Measurements from ENCODE around the gene KYNU.

KYNU gene

DNA sequence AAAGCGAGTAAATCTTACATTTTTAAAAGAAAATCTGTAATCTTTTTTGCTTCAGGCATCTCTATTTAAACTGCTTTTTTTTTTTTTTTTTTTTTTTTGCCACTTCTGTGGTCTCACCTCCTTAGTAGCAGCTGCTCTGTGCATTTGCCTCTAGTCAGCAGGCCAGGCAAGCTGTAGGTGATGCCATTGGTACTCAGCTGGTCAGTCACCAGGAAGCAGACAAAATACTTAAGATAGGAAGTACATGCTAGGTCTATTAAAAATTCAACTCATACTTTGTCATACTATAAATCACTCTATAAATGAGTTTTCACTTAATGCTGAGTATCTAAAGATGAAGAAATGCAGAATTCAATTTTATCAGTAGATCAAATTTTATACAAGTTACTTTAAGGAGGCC, 83.7 kb downstream of the KYNU start:
- DNase-seq (ENCODE audit: low read depth in 2 of 2), result no peak

- DNase-seq (ENCODE audit: low read depth in 2 of 2), result no peak
Observed at GRCh38 chr2:142965443-142965842, 88.0 kb downstream of the KYNU start.

GRCh38 chr2:142966284-142966683, 88.8 kb downstream of the KYNU start:
- DNase-seq (ENCODE audit: low read depth in 2 of 2), result no peak

DNA sequence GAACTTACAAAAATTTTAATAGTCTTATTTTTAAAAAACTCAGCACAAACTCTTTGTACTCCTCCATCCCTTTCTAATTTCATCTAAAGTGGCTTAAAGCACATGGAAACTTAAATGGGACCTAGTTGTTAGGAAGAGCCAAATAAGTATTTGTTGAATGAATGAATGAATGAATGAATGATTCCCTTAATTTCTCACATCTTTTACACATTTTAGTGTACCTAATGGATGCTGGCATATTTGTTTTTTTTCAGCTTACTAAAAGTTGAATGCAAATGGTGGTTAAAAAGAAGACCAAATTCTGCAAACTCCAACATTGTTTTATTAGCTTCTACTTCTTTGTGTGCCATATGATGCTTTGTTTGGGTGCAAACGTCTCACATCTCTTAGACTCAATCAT, 89.6 kb downstream of the KYNU start:
- no peak for DNase-seq (ENCODE audit: low read depth in 2 of 2)

- DNase-seq (ENCODE audit: low read depth in 2 of 2), result no peak
Observed at GRCh38 chr2:142973160-142973821, 95.8 kb downstream of the KYNU start.

DNA sequence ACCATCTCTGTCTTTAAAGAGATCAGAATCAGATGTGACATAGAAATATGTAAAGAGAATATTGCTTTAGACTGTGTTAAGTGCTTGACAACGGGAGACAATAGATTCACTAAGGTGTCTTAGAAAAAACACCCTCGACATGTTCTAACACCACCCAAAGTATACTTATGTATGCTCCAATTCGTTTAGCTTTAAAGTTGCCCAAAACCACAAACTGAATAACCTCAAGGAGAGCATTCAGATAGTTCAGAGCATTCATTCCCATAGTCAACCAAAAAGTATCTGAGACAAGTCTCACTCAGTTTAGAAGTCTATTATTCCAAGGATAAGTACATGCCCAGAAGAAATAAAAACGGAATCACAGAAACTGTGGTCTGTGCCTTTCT, 96.4 kb downstream of the KYNU start:
- no peak for DNase-seq (ENCODE audit: low read depth in 2 of 2)

GRCh38 chr2:142974288-142975024, 97.0 kb downstream of the KYNU start:
- no peak for DNase-seq (ENCODE audit: low read depth in 2 of 2)

GRCh38 chr2:142975239-142975638, 97.8 kb downstream of the KYNU start:
- DNase-seq (ENCODE audit: low read depth in 2 of 2), result no peak

DNA sequence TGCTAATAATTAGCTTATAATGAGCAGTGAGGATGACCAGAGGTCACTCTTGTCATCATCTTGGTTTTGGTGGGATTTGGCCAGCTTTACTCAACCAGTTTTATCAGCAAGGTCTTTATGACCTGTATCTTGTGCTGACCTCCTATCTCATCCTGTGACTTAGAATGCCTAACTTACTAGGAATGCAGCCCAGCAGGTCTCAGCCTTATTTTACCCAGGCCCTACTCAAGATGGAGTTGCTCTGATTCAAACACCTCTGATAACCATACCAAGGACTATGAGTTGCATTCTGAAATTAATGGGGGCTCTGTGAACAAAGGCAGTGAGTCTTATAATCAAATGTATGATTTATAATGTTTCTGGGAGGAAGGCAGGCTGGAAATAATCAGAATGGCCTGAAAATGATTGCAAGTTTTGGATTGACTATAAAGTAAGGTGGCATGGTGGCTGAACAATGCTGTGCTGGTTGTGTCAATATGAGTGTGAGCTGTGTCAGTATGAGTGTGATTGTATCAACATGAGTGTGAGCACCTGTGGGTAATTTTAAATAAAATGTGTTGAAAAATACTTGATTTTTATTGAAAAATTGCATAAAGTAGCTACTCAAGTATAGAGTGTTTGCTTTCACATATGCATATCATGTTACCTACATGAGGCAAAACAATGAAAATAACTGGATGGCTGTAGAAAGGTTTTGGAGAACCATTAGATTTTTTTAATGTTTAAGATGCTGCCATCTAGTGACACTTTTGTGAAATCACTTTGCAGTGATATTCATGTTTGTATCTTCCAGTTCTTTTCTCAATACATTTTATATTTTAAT, 103.0 kb downstream of the KYNU start:
- DNase-seq (ENCODE audit: low read depth in 2 of 2), result no peak

- no peak for DNase-seq (ENCODE audit: low read depth in 2 of 2)
Observed at GRCh38 chr2:142981069-142981378, 103.6 kb downstream of the KYNU start.

DNA sequence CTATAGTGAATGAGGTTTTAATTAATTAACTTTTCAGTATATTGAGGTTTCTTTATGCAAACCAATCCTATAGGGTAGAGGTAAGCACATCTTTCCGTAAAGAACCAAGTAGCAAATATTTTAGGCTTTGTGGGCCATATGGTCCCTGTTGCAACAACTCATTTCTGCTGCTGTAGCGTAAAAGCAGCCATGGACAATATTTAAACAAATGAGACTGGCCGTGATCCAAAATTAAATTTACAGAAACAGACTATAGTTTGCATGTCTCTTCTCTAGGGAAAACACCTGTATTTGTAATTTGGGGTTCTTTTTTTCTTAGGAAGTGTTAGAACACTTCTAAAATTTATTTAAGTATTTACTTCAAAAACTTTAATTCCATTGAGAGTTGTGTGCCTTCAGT, 104.3 kb downstream of the KYNU start:
- no peak for DNase-seq (ENCODE audit: low read depth in 2 of 2)

DNA sequence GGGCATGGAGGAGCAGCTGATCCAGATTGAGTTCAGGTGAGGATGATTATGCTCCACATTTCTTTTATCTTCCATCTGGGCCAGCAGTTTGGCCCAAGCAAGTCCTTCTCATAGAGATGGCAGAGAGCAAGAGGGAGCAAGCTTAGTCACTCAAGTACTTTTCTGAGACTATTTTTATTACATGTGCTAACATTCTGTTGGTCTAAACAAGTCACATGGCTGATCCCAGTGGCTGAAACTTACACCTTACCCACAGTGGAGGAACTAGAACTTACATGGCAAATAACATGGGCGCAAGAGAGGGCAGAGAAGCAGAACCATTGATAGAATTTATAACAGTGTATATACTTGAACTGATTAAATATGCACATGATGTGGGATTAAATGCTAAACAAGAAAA, 105.7 kb downstream of the KYNU start:
- no peak for DNase-seq (ENCODE audit: low read depth in 2 of 2)

- no peak for DNase-seq (ENCODE audit: low read depth in 2 of 2)
Observed at GRCh38 chr2:142984657-142985056, 107.2 kb downstream of the KYNU start.

DNA sequence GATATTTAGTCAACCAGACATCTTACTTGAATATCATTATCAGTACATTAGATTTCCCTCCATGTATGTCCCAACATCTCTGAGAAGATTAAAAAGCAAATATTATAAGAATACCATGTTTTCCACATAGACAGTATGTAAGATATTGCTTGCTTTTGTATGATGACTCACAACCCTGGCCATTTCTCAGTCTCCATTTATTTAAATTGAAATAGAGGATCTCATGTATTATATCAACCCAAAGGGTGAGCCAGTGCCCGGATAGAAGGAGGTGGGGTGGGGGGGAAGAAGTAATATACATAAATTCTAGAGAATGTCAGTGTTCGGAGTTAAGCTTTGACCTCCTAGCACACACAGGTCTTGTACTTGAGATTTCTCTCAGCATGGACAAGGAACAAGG, 109.6 kb downstream of the KYNU start:
- DNase-seq (ENCODE audit: low read depth in 2 of 2), result no peak

DNA sequence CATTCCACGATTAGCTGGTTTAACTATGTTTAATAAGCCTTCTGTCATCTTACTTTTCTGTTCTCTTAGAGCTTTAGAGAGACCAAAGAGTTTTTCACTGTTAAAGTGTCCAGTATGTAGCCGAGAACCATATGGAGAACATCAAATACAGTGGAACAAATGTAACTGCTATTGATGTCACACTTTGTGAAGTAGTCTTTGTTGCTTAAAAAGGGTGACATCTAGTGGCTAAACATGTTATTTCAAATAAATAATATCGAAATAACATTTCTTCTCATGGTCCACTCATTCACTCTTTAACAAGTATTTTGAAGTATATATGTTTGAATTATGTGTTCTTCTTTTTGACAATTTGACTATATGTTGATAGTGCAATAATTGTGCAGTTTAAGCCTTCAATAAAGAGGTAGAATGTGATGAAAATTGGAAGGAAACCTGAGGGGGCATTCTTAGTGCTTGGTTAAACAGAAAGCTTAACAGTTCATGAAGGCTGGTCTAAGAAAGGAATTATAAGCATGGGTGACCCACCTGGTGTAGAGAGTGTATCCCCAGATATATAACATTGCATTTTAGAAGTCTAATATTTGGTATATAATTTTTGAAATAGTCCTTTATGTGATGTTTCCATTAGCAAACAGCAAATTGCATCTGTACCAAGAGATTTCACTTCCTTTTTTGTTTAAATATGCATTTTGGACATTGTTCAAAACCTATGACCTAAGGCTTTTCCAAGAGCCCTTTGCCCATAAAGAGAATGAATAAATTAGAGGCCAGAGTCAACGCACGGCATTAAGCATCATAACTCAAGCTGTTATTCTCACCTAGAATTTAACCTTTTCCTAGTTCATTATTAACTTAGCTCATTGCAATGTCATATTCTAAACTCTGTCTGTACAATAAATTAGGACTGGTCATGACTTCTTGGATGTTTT, 112.1 kb downstream of the KYNU start:
- DNase-seq (ENCODE audit: low read depth in 2 of 2), result no peak

- no peak for DNase-seq (ENCODE audit: low read depth in 2 of 2)
Observed at GRCh38 chr2:142991295-142991694, 113.8 kb downstream of the KYNU start.

DNA sequence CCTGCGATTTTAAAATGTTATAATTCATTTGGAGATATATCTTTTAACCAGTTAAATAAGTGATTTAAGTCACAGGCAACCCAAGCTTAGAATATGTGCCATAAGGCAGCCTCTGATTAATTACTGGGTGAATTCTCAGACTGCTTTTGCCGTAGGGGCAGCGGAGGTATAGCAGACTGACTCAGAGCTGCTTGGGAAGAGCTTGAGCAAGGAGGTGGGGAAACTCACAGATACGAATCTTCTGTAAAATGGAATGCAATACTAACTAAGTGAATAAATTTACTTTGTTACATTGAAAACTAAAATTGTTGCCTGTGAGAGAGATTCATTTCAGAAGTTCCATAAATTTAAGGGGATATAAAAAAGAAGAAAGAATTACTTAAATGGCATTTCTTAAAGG, 115.4 kb downstream of the KYNU start:
- DNase-seq (ENCODE audit: low read depth in 2 of 2), result no peak

GRCh38 chr2:142993771-142994170, 116.3 kb downstream of the KYNU start:
- DNase-seq (ENCODE audit: low read depth in 2 of 2), result no peak

GRCh38 chr2:142994665-142995064, 117.2 kb downstream of the KYNU start:
- DNase-seq (ENCODE audit: low read depth in 2 of 2), result no peak

- DNase-seq (ENCODE audit: low read depth in 2 of 2), result no peak
Observed at GRCh38 chr2:142997231-142997630, 119.8 kb downstream of the KYNU start.

DNA sequence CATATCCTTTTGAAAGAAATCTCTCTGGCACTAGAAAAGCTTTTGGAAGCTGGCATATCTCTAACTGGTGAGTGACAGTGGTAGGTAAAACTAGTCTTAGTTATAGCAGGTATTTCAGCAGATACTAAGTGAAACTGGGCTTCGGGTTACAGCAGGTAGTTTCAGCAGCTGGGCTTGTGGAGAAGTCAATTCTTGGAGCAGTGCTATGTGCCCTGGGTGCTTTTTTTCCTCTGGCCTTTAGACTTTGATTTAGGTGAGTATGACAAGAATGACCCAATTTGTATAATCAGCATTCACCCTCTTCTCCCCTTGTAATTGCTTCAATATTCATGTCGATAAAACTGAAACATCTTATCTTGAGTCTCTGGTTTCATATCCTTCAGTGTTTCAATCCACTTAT, 123.1 kb downstream of the KYNU start:
- DNase-seq (ENCODE audit: low read depth in 2 of 2), result no peak

- DNase-seq (ENCODE audit: low read depth in 2 of 2), result no peak
Observed at GRCh38 chr2:143001501-143001900, 124.0 kb downstream of the KYNU start.
